Measurements from ENCODE around the gene ADK. TPM values are rescaled to one million over a fixed set of nuclear protein-coding genes. Genes with fewer than 3 reads are reported as not detected.

The ADK gene
- total RNA-seq, 2 experiments from 2014 or later, result 56.9 to 57.5 TPM

DNA sequence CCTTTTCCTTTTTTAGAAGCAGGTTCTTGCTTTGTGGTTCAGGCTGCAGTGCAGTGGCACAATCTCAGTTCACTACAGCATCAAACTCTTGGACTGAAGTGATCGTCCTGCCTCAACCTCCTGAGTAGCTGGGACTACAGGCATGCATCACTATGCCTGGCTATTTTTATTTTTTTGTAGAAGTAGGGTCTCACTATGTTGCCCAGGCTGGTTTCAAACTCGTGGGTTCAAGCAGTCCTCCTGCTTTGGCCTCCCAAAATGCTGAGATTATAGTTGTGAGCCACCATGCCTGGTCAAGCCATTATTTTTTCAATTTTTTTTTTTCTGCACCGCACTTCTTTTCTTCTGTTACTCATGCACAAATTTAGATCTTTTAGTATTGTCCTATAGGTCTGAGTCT lies 154.7 kb downstream of the ADK start:
- no peak overlapping the region for H3K27ac Mint-ChIP-seq
- H3K27me3 Mint-ChIP-seq, result no peaks in the 10 kb centered on the region
- H3K9me3 Mint-ChIP-seq, result no peaks in the 10 kb centered on the region
- intact Hi-C loops (cut with micrococcal nuclease), result no loop called here
- POLR2A ChIA-PET, result no interaction called here
- H3K36me3 Mint-ChIP-seq (ENCODE audit: low read depth), result no peaks in the 10 kb centered on the region
- H3K4me1 Mint-ChIP-seq (ENCODE audit: low read depth), result peaks cover 19% of the 10 kb centered on the region
- H3K4me3 Mint-ChIP-seq, result no peak overlapping the region
- TF ChIP-seq, protein P1, sequence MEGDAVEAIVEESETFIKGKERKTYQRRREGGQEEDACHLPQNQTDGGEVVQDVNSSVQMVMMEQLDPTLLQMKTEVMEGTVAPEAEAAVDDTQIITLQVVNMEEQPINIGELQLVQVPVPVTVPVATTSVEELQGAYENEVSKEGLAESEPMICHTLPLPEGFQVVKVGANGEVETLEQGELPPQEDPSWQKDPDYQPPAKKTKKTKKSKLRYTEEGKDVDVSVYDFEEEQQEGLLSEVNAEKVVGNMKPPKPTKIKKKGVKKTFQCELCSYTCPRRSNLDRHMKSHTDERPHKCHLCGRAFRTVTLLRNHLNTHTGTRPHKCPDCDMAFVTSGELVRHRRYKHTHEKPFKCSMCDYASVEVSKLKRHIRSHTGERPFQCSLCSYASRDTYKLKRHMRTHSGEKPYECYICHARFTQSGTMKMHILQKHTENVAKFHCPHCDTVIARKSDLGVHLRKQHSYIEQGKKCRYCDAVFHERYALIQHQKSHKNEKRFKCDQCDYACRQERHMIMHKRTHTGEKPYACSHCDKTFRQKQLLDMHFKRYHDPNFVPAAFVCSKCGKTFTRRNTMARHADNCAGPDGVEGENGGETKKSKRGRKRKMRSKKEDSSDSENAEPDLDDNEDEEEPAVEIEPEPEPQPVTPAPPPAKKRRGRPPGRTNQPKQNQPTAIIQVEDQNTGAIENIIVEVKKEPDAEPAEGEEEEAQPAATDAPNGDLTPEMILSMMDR (IDR thresholded peaks at IDR 0.05), result no peak
- CTCF ChIA-PET, result interaction anchor here (1.2 kb wide), 1 partner anchor 22 kb away, joined by 3 read pairs; no protein-coding TSS in a partner anchor
- no peak for ATAC-seq
- DNase-seq, result no peak

DNA sequence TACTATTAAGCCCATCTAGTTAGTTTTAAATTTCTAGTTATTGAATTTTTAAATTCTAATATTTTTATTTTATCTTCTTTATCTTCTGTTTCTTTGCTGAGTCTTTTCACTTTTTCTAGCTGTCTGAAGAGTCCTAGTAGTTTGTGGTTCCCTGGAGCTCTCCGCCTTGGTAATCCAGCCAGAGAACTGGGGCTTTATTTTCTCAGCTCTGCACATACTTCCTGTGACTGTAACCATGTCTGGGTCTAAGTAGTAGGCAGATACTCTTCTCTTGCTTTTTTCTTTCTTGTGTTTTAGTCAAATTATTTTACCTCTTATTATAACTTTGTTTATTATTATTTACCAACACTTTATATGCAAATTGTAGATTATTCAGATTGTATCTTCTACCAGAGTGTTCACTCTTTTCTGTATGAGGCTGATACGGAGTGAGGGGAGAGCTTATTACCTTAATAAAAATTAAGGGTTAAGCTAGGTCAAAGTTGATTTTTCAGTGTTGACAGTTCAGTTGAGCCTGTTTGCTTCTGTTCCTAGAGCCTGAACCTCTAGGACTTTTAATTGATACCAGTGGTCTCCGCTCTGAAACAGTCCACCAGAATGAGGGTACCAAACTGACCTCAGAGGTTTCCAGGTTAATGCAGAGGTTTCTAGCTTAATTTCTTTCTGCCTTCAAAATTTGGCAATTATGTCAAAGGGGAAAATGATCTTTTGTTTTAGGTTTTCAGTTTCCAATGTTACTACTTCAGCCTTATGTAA lies 155.4 kb downstream of the ADK start:
- ChIA-PET POLR2A (no interaction called here), CTCF (no interaction called here)
- TF ChIP-seq, protein P1 (IDR thresholded peaks at IDR 0.05), result no peak

DNA sequence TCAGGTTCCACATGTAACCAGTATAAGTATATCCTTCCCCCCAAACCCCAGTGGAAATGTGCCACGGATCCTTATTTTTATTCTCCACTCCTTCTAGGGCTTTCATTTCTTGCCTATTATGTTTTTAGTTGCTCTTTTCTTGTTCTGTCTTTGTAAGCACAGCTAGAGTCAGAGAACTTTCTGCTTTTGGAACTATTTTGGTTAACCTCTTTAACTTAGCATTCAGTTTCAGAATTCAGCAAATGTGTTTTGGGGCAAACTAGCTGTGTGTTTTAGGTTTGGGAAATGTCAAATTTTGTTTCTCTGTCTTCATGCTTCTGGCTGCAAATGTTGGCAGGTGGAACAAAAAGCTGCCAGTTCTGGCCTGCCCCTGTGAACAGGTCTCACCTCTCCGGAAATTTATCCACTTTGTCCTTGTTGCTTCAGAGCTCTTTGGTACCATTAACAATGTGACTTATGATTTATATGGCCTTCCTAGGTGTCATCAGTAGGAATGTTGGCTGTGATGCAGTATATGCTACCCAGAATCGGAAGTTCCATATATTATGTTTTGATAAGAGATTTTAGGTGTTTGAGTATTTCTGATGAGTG lies 156.1 kb downstream of the ADK start:
- TF ChIP-seq, protein P1 (IDR thresholded peaks at IDR 0.05), result no peak
- DNase-seq, result no peak
- H3K4me3 Mint-ChIP-seq, result no peak overlapping the region
- intact Hi-C loops (cut with micrococcal nuclease), result no loop called here
- H3K27ac Mint-ChIP-seq, result peak overlapping the region; percentile 2
- no peaks in the 10 kb centered on the region for H3K27me3 Mint-ChIP-seq
- ChIA-PET CTCF (no interaction called here), POLR2A (no interaction called here)
- H3K36me3 Mint-ChIP-seq (ENCODE audit: low read depth), result no peaks in the 10 kb centered on the region
- peaks cover 19% of the 10 kb centered on the region for H3K4me1 Mint-ChIP-seq (ENCODE audit: low read depth)
- H3K9me3 Mint-ChIP-seq, result no peaks in the 10 kb centered on the region
- ATAC-seq, result no peak

More for the DNA sequence above, 155.4 kb downstream of the ADK start:
- intact Hi-C loops (cut with micrococcal nuclease), result no loop called here
- Mint-ChIP-seq H3K27me3 (no peaks in the 10 kb centered on the region), H3K9me3 (no peaks in the 10 kb centered on the region), H3K4me3 (no peak overlapping the region), H3K36me3 (ENCODE audit: low read depth) (no peaks in the 10 kb centered on the region), H3K4me1 (ENCODE audit: low read depth) (peaks cover 19% of the 10 kb centered on the region), H3K27ac (no peak overlapping the region)
- ATAC-seq (no peak), DNase-seq (no peak)

DNA sequence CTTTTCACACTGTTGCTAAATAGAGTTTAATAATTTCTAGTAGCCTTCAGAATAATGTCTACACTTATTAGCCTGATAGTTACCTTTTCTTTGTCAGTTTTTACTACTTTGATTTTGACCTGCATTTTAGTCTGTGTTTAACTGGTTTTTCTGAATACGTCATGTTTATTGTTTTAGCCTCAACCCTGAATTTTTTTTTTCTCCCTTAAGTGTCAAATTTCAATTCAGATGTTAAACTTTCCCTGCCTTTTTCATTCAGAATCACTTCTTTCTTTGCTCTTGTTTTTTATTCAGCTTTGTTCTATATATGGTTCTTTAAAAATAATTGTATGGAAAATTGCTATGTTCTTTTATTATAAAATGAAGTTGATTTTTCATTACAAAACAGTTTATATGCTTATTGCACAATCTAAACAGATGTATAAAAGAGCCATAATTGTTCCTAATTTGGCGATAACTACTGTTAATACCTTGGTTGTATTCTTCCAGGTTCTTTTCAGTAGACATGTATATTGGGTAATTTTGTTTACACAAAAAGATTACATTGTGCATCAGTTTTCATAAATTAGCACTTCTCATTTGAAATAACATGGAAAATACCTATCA lies 159.7 kb downstream of the ADK start:
- ATAC-seq (no peak), DNase-seq (no peak)
- Mint-ChIP-seq H3K4me1 (ENCODE audit: low read depth) (peaks cover 19% of the 10 kb centered on the region), H3K27me3 (no peaks in the 10 kb centered on the region), H3K36me3 (ENCODE audit: low read depth) (peaks cover 5% of the 10 kb centered on the region), H3K9me3 (no peaks in the 10 kb centered on the region), H3K27ac (no peak overlapping the region), H3K4me3 (no peak overlapping the region)
- TF ChIP-seq, protein P1 (IDR thresholded peaks at IDR 0.05), result no peak
- CTCF ChIA-PET, result no interaction called here
- POLR2A ChIA-PET, result no interaction called here
- intact Hi-C loops (cut with micrococcal nuclease), result no loop called here

DNA sequence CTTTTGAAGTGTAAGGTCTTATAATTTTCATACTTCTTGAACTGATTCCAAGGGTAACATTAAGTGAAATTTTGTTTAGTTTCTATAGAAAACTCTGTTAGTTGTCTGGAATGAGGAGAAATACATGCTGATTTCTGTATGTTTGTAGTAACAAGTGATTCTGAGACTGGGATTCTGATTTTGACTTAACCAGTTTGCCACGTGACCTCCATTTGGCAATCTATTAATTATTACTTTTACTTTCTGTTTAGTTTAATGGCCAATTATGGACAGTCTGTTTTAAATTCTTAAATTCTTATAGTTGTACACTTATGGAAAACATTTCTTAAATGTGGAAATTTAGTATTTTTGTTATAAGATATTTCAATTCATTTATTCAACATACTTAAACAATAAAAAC lies 163.1 kb downstream of the ADK start:
- Mint-ChIP-seq H3K9me3 (peaks cover 3% of the 10 kb centered on the region), H3K4me3 (no peak overlapping the region), H3K4me1 (ENCODE audit: low read depth) (peaks cover 6% of the 10 kb centered on the region), H3K27me3 (no peaks in the 10 kb centered on the region), H3K27ac (no peak overlapping the region), H3K36me3 (ENCODE audit: low read depth) (peaks cover 29% of the 10 kb centered on the region)
- ChIA-PET POLR2A (no interaction called here), CTCF (no interaction called here)
- intact Hi-C loops (cut with micrococcal nuclease), result no loop called here
- TF ChIP-seq, protein P1 (IDR thresholded peaks at IDR 0.05), result no peak
- ATAC-seq, result no peak
- DNase-seq, result no peak

Data from activated CD8-positive, alpha-beta T cell treated with anti-CD3 and anti-CD28 coated beads for 36 hours (primary cell).